LNCAP (cell line): ENCODE results near the gene TMEFF1.

Experiments
- TF ChIP-seq, protein P1 (sequence below): fragments of 450-650 bp; IDR thresholded peaks from 2 replicates; pipeline ENCODE4 v1.5.1; 2017; ENCODE audit warnings: mild to moderate bottlenecking

TMEFF1 gene

DNA sequence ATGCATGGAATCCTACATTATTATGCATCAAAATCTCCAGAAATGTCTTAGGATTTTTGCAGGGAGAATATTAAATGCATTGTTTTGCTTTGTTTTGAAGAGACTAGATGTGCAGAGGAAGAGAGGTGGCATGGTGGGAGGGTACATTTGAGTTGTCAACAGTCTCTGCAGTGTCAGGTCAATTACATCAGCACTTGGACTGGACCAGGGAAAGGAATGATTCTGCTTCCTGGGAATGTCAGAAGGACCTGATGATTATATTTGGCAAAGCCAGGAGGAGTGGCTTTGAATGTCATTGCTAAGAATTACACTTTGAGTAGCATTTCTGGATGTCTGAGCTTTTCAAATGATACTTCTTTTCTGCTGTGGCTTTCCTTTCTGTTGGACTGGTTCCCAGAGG lies 17.5 kb upstream of the TMEFF1 start:
- TF ChIP-seq, protein P1, sequence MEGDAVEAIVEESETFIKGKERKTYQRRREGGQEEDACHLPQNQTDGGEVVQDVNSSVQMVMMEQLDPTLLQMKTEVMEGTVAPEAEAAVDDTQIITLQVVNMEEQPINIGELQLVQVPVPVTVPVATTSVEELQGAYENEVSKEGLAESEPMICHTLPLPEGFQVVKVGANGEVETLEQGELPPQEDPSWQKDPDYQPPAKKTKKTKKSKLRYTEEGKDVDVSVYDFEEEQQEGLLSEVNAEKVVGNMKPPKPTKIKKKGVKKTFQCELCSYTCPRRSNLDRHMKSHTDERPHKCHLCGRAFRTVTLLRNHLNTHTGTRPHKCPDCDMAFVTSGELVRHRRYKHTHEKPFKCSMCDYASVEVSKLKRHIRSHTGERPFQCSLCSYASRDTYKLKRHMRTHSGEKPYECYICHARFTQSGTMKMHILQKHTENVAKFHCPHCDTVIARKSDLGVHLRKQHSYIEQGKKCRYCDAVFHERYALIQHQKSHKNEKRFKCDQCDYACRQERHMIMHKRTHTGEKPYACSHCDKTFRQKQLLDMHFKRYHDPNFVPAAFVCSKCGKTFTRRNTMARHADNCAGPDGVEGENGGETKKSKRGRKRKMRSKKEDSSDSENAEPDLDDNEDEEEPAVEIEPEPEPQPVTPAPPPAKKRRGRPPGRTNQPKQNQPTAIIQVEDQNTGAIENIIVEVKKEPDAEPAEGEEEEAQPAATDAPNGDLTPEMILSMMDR: no peak

DNA sequence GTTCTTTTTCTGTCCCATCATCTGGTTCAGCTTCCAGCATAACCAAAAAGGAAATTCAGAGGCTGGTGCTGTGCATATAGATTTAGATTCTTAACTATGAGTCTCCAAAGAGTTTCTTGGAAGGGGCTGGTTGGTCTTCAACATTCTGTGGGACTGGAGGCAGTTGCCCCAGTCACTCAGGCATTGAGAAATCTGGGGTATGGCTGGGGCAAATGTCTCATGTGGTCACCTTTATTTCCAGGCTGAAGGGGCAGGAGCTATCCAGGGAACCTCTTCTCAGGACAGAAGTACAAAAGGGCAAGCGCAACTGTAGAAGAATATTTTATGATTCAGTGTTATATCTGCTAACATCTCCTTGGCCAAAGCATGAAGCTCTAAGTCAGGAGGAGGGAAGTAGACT lies 15.4 kb upstream of the TMEFF1 start:
- TF ChIP-seq, protein P1: no peak

DNA sequence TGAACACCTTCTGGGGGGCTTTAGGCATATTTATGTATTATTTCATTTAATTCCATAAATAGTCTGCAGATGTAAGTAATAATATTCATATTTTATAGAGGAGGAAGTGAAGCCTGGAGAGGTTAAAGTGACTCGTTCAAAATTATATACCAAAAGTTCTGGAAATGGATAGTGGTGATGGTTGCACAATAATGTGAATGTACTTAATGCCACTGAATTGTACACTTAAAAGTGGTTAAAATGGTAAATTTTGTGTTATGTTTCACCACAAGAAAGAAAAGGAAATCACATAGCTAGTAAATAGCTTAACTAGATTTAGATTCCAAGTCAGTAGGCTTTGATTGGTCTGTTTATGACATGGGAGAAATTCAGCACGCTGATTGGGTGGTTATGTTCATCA lies 13.0 kb upstream of the TMEFF1 start:
- TF ChIP-seq, protein P1: no peak

DNA sequence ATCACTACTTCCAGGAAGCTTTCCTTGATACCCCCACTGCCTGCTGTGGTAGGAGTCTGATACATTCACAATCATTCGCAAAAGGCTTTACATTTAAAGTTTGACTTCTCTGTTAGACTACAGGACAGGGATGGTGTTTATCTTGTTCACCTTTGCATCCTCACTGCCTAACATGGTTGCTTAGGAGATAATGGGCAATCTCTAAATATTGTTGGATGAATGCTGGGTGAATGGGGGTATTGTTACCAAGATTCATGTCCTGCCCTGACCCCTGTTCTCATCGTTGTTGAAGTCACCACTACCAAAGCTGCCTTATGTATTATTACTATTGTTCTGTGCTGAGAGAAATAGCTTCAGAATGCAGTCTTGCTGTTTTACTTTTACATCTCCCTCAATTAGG lies 7.7 kb upstream of the TMEFF1 start:
- TF ChIP-seq, protein P1: no peak

DNA sequence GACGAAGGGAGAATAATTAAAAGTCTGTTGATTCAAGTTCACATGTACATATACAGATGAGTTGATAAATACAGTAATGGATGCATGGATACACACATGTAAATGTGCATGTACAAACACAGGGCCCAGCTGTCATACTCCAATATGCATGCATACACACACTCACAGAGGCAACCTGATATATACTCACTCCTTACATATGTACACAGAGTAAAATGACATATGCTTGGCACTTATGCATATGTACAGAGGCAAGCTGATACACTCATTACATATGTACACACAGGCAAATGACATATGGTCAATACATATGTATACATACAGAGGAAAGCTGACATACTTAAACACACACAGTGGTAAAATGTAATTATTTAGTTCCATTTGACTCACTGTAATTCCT lies 7.2 kb upstream of the TMEFF1 start:
- TF ChIP-seq, protein P1: no peak

DNA sequence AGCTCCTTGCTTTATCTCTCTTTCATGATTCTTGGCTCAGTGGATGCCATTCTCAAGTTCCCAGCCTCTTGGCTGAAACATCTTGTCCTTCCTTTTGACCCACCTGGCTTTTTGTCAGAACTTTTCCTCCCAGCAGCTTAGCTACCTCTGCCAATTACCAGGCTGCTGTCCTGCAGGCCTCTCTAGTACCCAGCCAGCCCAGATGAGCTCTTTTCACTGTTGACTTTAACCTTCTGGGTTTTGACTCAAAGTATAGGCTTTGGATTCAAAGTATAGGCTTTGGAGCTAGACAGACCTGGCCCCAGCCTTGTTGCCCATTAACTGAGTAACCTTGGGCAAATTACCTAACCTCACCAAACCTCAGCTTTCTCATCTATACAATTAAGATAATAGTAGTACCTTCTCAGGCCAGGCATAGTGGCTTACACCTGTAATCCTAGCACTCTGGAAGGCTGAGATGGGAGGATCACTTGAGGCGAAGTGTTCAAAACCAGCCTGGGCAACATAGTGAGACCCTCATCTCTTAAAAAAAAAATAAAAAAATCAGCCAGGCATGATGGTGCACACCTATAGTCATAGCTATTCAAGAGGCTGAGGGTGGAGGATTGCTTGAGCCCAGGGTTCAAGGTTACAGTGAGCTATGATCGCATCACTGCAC lies 6.6 kb upstream of the TMEFF1 start:
- TF ChIP-seq, protein P1: no peak

DNA sequence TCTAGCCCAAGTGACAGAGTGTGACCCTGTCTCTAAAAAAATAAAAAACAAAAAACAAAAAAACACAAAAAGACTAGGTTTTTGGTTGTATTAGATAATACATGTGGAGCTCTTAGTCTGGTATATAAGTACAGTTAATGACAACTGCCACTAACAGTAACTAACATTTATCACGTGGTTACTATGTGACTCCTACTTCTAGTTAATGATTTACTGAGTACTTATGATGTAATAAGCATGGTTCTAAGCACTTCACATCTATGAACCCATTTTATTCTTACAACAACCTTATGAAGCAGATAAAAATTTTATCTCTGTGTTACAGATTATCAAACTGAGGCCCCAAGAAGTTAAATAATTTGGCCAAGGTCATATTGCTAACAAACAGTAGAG lies 6.1 kb upstream of the TMEFF1 start:
- TF ChIP-seq, protein P1: no peak

DNA sequence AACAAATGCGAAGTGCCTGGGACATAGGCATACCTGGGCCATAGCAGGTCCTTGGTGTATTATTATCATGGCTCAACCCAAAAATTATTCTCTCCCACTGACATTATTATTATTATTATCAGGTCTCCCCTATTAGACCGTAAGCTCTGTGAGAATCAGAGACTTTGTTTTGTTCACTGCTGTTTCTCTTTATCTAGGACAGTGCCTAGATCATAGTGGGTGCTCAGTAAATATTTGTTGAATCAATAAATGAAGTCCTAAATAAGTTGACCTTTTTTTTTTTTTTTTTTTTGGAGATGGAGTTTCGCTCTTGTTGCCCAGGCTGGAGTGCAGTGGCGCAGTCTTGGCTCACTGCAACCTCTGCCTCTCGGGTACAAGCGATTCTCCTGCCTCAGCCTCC lies 4.9 kb upstream of the TMEFF1 start:
- TF ChIP-seq, protein P1: no peak
